Choroid plexus epithelial cell (primary cell): ENCODE data around the gene NMNAT2.

Source experiments
- DNase-seq: peaks from one replicate; pipeline ENCODE4 v3.0.0-alpha.2; 2010; ENCODE audit warnings: low read depth
- H3K4me3 ChIP-seq: 2 replicates; pipeline ENCODE4 v1.5.1; 2011; ENCODE audit warnings: low read depth, mild to moderate bottlenecking, control low read depth, low read length, moderate library complexity
- TF ChIP-seq, protein P1 (sequence below): conservative IDR thresholded peaks from 2 replicates; pipeline ENCODE4 v1.5.1; 2011; ENCODE audit warnings: low read depth, mild to moderate bottlenecking, control low read depth, inconsistent platforms, low read length, moderate library complexity

Gene NMNAT2

GRCh38 chr1:183247484-183247883 lies 170.7 kb downstream of the NMNAT2 start:
- TF ChIP-seq, protein P1, sequence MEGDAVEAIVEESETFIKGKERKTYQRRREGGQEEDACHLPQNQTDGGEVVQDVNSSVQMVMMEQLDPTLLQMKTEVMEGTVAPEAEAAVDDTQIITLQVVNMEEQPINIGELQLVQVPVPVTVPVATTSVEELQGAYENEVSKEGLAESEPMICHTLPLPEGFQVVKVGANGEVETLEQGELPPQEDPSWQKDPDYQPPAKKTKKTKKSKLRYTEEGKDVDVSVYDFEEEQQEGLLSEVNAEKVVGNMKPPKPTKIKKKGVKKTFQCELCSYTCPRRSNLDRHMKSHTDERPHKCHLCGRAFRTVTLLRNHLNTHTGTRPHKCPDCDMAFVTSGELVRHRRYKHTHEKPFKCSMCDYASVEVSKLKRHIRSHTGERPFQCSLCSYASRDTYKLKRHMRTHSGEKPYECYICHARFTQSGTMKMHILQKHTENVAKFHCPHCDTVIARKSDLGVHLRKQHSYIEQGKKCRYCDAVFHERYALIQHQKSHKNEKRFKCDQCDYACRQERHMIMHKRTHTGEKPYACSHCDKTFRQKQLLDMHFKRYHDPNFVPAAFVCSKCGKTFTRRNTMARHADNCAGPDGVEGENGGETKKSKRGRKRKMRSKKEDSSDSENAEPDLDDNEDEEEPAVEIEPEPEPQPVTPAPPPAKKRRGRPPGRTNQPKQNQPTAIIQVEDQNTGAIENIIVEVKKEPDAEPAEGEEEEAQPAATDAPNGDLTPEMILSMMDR, result no peak
- no peak overlapping the region for H3K4me3 ChIP-seq
- DNase-seq, result no peak

- no peak overlapping the region for H3K4me3 ChIP-seq
- no peak for DNase-seq
- TF ChIP-seq, protein P1, result no peak
Measured at GRCh38 chr1:183247066-183247465, 171.1 kb downstream of the NMNAT2 start.

- DNase-seq, result no peak
- TF ChIP-seq, protein P1, result no peak
- no peak overlapping the region for H3K4me3 ChIP-seq
Measured at GRCh38 chr1:183246436-183246835, 171.7 kb downstream of the NMNAT2 start.

- TF ChIP-seq, protein P1, result no peak
- DNase-seq, result no peak
- H3K4me3 ChIP-seq, result no peak overlapping the region
Measured at GRCh38 chr1:183245357-183245756, 172.8 kb downstream of the NMNAT2 start.

GRCh38 chr1:183244466-183244865 lies 173.7 kb downstream of the NMNAT2 start:
- TF ChIP-seq, protein P1, result no peak
- no peak overlapping the region for H3K4me3 ChIP-seq
- peak; percentile 96 for DNase-seq

- DNase-seq, result peak; percentile 50
Measured at GRCh38 chr1:183243161-183244050, 174.8 kb downstream of the NMNAT2 start.

More at GRCh38 chr1:183243161-183244050, 174.8 kb downstream of the NMNAT2 start:
- TF ChIP-seq, protein P1, result no peak
- no peak overlapping the region for H3K4me3 ChIP-seq
